HS-27A (cell line): ENCODE data around the gene SEMA4F.

Source experiments
- DNase-seq: peaks from one replicate; pipeline ENCODE4 v3.0.0-alpha.2; 2012; ENCODE audit warnings: low read depth, missing footprints

Gene SEMA4F

DNA sequence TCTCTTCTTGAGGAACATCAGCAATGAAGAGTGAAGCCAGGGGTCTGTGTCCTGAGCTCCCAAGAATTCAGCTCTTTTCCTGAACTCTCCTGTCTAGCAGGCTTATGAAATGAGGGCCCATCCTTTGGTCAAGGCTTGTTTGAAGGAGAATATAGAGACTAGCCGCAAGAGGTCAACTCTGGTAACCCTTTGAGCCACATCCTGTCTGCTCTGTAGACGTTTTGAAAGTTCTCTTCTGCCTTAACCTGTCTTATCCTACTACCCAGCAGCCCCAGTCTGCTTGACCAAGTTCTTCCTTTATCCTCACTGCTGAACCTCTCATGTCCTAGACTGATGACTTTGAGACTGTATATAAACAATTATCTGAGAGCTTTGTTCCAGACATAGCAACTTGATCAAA lies 5.4 kb downstream of the SEMA4F start:
- no peak for DNase-seq

DNA sequence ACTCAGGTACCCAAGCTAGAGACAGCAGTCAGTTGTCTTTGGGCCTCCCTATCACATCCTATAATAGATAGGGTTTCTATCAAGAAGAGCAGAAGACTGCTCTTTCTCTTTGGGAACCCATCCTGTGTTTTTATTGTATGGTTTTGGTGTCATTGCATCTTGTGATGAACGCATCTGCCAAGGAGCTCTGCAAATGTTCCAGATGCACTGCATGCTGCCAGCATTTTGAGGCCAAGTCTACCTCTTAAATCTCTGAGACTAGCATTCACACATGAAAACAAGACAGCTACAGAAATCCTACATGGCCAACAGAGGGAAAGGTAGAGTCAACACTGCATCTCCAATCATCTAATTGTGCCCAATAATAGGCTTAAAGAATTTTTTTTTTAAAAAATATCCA lies 14.0 kb downstream of the SEMA4F start:
- no peak for DNase-seq

DNA sequence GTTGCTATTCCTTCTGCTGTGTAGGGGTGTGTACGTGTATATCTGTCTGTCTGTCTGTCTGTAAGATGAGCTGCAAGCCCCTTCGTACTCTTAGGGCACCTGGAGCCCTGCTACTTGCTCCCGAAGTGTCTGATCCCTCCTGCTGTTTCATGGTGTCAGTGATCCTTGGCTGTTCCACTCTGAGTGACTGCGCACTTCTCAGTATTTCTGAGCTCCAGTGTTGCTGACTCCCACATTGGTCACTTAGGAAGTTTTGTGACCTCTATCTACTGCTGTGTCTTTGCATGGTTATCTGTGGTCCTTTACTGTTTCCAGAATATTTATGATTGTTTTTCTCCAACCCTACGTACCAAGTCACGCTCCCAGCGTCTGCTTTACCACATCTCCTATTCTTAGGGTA lies 16.2 kb downstream of the SEMA4F start:
- DNase-seq, result no peak

DNA sequence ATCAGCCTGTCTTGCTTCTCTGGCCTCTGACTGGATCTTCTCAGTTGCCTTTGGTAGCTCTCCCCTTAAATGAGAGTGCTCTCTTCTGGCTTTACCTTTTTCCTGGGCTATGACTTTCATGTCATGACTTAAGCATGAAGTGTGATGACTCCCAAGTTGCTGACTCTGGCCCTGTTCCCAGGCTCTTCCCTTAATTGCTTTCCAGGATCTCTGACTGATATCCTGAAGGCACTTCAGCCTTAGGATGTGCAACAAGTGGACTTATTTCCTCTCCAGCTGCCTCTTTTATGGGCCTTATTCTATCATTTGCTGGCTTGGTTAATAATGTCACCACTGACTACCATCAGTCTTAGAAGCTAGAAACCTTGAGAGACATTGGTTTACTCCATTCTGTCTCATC lies 17.4 kb downstream of the SEMA4F start:
- no peak for DNase-seq

DNA sequence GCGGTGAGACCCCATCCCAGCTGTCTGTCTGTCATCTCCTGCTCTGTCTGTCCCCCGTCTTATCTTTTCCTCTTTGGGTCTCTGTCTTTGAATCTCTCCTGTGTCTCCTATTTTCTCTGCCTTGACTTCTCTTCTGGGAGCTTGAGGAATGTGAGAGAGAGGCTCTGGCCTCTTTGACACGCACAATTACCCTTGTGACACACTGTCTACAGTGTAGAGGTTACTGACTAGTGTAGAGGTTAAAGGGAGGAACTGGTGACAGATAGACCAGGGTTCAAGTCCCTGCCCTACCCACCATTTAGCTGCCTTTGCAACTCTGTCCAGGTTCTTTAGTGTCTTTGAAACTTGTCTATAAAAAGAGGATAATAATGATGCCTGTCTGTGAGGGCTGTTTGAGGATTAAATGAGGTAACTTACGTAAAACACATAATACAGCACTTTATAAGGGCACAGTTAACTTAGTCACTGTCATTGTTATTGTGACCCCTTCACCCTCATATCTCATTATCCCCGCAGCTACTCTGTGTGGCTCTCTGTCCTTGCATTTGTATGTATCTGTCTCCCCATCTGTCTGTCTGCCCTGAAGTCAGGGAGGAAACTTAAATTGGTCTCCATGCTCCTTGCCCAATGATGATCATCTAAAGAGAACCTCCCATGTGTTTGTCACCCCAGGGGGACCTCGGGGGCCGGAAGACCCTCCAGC lies 19.9 kb downstream of the SEMA4F start:
- no peak for DNase-seq

DNA sequence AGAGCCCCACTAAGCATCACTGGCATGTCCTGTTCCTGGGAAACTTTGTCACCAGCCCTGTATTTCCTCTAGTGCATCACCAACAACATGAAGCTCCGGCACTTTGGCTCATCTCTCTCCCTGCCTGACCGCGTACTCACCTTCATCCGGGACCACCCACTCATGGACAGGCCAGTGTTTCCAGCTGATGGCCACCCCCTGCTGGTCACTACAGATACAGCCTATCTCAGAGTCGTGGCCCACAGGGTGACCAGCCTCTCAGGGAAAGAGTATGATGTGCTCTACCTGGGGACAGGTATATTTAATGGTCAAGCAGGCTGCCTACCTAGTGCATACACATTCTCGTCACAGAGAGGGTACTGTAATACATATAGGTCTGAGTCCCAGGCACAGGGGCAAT lies 21.0 kb downstream of the SEMA4F start:
- no peak for DNase-seq

DNA sequence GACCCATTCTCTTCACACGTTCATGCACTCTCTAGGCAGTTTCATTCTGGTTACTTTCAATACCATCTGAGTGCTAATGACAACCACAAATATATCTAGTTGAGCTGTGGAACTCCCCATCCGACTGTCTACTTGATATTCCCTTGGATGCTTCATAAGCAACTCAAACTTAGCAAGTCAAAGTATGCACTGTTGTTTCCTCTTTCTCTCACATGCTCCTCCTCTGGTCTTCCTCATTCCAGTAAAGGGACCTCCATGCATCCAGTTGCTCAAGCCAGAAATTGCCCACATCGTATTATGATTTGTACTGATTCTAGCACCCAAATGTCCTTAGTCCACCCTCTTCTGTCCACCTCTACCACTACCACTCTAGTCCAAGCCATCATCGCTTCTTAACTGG lies 22.3 kb downstream of the SEMA4F start:
- no peak for DNase-seq

DNA sequence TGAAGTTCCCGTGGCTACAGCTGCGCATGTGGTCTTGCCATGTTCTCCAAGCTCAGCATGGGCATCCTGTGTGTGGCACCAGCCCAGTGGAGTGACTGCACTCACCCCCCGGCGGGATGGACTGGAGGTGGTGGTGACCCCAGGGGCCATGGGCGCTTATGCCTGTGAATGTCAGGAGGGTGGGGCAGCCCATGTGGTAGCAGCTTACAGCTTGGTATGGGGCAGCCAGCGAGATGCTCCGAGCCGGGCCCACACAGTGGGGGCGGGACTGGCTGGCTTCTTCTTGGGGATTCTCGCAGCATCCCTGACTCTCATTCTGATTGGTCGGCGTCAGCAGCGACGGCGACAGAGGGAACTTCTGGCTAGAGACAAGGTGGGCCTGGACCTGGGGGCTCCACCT lies 25.6 kb downstream of the SEMA4F start:
- DNase-seq, result no peak

DNA sequence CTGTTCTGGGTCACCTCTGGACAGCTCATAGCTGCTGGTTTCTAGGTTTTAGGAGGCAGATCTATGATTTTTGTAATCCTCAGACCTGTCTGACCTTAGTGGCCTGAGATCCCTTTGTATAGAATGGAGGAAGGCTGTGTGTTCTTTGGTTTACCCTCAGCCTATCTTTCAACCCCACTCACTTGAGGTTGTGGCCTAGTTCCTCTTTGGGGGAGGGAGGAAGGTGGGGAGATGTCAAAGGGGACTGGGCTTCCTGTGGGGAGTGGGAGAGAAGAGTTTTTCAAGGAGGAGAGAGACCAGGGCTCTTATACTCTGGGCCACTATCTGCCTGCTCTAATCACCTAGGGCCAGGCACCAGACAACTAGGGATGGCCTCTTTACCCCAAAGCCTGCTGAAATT lies 28.5 kb downstream of the SEMA4F start:
- DNase-seq, result no peak

DNA sequence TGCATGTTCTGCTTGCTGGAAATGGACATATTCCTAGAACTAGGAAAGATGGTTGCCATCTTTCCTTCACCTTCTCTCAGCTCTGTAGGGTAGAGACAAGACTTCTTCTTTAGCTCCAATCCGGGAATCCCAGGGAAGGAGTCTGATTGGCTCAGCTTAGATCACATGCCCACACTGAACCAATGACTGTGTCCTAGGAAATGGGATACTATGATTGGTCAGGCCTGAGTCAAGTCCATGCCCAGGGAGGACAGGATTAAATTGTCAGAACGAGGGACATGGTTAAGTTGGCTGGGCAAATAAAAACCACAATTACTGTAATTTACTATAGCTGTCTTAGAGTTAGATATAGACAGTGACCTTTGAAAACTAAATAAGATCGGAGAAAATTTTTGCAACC lies 31.4 kb downstream of the SEMA4F start:
- no peak for DNase-seq

DNA sequence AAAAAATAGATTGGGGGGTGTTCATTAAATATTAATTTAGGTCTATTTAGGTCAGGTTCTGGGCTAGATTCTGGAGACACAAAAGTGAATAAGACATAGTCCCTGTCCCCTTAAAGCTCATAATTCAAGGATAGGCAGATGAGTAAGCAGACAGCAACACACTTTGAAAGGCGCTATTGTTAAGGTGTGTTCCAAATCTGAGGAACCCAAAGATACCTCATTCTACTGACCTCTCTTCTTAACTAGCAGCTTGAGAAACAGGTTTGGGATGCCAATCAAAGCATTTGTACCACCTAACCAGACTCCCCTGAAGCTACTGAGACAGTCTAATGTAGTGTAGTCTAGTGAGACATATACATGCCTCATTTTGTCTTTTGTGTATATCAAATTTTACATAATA lies 34.8 kb downstream of the SEMA4F start:
- no peak for DNase-seq

DNA sequence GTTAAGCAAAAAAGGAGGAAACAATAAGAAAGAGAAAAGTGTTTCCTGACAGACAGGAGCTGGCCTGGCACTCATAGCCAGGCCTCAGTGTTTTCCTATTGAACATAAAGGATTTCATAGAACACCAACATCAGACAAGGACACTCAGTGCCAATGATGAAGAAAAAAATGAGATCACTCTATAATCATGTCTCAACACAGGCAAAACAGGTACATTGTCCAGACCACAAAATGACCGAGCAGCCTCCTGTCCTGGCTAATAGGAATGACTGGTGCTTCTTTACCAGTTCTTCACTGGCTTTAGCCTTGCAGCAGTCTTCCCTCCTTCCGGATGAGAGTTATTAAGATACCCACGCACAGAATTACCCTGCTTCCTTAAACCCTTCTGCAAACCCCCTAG lies 35.6 kb downstream of the SEMA4F start:
- DNase-seq, result no peak

DNA sequence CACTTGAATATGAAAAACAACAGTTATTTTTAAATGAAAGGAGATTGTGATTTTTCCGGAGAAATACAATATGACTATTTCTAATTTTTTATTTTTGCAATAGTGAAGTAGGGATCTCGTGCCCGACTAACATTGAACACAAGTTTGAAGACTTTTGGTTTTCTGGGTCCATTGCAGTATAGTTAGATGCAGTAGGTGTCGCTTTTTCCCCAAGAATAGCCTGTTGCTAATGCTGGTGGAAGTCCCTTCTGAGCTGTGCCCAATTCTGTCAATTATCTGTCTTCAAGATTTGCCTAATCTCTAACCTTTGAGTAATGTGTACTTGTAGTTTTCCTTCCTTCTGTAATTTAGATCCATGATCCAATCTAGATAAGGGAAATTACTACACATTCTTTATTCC lies 36.5 kb downstream of the SEMA4F start:
- DNase-seq, result peak; percentile 47

DNA sequence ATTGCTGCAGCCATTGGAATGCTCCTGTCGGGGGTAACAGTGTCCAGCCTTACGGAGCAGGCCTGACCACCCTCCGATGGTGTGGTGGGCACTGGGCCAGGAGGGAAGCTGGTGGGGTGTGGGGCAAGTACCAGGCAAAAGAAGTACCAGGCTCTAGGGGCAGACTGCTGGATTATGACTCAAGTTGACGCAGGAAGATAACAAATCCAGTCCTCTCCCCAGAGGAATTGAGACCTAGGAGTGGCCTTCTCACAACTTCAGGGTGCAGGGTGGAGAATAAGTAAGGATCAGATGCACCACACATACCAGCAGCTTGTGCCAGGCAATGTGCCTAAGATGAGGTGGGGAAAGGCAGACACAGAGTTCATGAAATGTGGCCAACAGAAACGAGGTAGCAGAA lies 37.9 kb downstream of the SEMA4F start:
- DNase-seq, result no peak

DNA sequence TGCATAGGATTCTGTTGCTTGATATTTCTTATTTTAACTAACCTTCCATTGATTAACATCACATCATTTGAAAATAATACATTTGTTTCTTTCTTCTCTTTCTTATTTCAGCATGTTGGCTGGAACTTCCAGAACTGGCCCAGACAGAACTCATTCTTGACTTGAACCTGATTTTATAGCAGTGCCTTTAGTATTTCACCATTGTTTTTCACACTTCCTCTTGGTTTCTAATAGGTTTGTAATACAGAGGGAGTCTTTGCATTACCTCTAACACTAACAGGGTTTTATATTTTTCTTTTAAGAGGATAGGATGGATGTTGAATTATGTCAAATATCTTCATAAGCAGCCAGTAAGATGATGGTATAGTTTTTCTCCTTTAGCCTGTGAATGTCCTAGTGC lies 39.2 kb downstream of the SEMA4F start:
- DNase-seq, result no peak

DNA sequence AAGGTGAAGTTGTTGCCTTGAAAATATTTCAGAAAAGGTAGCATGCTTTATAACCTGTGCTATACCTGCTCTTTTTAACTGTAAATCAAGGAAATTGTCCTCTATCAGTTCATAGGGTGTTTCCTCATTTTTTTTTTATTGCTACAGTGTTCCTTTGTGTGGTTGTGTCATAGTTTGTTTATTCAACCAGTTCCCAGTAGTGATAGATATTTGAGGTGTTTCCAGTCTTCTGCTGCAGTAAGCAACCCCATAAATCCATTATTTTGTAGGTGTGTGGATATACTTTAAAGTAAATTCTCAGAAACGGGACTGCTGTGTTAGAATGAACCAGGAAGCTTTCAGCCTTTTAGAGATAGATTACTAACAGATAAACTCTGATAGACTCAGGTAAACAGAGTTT lies 39.6 kb downstream of the SEMA4F start:
- DNase-seq, result no peak

DNA sequence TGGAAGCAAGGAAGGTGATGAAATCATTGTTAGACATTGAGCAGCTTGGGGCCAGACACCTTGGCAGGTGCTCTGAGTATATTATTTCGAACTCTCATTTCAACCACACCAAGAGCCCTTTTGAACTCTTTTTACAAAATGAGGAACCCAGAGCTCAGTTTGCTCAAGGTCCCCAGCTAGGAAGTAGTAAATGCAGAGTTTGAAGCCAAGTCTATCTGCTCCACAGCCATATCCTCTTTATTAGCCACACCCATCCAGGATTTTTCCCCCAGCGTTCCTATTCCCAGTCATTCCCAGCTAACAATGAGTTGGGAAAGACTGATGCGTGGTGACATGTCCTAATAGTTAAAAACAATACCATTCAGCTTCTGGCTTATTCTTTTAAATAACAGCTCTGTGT lies 40.2 kb downstream of the SEMA4F start:
- no peak for DNase-seq

DNA sequence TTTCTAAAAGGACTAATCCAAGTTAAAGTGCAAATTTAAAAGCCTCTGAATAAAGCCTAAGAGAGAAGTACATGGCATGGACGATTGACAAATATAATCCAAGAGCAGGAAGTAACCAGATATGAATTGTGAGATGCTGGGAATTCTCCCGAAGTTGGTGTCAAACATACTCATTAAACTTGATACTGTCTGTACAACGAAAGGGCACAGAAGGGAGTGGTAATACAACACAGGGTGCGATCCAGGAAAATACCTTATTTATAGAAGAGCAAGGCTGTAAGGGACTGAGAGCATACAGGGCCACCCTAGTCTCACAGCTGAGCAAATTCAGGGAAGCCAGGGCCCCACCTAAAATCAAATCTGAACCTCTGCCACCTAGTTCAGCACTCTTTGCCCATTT lies 41.6 kb downstream of the SEMA4F start:
- DNase-seq, result no peak

DNA sequence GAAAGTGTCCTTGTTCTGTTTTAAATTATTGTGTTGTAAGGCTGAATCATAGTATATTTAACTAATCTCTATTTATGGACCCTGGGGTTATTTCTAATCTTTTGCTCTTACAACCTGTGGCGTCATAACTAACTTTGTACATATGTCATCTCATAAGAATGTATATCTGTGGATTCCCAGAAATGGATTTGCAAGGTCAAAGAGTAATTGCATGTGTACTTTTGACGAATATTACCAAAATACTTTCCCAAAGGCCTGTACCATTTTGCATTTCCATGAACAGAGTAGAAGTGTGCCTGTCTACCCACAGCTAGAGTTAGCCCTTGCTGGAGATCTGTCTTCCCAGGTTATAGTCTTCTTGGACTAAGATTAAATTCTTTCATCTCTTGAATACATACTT lies 42.8 kb downstream of the SEMA4F start:
- no peak for DNase-seq

DNA sequence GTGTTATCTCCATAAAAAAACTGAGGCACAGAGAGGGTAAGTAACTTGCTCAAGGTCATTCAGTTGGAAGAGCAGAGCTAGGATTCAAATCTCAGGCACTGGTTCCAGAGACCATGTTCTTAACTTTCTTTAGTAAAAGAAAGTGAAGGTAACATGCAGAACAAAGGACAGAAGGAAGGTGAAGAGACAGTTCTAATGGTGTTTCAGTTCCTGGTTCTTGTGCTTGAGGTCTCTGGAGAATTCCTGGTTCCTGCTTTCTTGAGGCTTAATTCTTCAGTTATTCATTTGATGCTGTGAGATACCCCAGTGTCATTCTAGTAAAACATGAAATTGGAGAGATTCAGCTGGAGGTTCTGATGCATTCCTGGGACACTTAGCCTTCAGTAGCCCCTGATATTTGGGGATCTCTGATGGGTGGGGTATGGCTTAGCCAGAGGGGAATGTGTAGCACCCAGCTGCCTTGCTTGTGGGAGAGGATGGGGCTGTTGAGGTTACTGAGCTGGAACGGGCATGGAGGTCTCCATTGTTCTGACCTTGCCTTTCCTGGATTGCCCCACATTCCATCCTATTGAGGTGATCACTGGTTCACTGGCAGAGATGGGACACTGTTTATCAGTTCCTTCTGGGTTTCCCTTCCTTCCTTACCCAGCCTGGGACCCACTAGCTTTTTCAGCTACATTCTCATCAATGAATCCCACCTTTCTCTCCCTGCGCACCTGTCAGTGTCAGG lies 46.8 kb downstream of the SEMA4F start:
- DNase-seq, result no peak

DNA sequence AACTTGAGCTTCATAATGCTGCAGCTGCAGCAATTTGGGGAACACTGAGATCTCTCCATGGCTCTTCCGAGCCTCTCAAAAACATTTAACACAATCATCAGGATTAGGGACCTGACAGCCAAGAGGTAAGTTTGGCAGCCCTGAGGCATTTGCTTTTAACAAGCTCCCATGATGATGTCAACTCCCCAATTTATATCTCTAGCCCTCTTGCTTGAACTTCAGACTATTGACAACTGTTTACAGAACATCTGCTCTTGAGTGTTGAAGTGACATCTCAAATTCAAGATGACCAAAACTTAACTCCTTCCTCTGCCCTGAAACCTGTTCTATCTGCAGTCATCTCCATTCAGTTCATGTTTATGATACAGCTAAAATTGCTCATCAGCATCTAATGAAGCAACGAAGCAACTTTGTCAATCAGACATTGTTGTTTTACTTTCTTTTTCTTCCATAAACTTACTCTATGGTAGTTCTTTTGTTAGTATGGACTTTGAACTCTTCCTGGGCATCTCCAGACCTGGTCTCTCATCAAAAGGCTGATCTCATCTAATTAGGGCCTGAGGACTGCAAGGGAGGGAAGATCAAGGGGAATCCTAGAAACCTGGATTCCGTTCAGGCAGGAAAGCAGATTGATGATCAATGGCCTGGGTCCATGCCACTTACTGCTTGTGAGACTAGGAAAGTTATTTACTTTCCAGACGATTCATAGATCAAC lies 48.1 kb downstream of the SEMA4F start:
- no peak for DNase-seq

DNA sequence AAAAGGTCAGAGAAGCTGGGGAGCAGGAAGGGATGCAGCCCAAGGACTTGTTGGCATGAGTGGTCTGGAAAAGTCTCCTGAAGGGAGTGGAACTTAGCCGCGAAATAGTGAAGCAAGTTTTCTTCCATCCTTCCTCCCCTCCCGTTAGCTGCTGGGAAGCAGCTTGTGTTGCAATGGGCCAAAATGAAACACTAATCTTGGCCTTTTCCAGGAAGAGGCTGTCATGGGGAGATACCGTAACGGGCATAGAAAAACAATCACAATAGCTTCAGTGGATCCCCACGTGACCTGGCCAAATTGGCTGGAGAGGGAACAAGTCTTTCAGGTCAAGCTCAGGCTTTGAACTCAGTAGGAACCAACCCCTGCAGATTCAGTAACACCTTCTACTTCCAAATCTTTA lies 49.3 kb downstream of the SEMA4F start:
- DNase-seq, result no peak

DNA sequence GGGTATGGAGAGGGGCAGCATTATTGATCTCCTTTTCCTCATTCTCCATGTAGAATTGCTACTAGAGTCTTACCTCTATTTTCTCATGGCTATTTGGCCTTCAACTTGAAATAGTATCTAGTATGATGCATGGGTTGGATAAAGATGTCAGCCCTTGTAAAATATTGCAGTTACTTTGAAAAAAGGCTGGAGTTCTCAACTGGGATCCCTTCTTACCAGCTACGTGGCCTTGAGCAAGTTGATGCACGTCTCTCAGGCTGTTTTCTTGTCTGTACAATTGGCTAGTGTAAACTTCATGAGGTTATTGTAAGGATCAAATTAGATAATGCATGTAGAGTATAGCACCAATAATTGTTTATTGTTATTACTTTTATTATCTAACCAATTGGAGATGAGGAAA lies 50.2 kb downstream of the SEMA4F start:
- DNase-seq, result no peak
